ENCODE data around the gene PELO. TPM values are rescaled to one million over a fixed set of nuclear protein-coding genes. Genes with fewer than 3 reads are reported as not detected.

PELO gene, protein sequence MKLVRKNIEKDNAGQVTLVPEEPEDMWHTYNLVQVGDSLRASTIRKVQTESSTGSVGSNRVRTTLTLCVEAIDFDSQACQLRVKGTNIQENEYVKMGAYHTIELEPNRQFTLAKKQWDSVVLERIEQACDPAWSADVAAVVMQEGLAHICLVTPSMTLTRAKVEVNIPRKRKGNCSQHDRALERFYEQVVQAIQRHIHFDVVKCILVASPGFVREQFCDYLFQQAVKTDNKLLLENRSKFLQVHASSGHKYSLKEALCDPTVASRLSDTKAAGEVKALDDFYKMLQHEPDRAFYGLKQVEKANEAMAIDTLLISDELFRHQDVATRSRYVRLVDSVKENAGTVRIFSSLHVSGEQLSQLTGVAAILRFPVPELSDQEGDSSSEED
- total RNA-seq, result 26.5 and 34.9 TPM in 2 replicates

DNA sequence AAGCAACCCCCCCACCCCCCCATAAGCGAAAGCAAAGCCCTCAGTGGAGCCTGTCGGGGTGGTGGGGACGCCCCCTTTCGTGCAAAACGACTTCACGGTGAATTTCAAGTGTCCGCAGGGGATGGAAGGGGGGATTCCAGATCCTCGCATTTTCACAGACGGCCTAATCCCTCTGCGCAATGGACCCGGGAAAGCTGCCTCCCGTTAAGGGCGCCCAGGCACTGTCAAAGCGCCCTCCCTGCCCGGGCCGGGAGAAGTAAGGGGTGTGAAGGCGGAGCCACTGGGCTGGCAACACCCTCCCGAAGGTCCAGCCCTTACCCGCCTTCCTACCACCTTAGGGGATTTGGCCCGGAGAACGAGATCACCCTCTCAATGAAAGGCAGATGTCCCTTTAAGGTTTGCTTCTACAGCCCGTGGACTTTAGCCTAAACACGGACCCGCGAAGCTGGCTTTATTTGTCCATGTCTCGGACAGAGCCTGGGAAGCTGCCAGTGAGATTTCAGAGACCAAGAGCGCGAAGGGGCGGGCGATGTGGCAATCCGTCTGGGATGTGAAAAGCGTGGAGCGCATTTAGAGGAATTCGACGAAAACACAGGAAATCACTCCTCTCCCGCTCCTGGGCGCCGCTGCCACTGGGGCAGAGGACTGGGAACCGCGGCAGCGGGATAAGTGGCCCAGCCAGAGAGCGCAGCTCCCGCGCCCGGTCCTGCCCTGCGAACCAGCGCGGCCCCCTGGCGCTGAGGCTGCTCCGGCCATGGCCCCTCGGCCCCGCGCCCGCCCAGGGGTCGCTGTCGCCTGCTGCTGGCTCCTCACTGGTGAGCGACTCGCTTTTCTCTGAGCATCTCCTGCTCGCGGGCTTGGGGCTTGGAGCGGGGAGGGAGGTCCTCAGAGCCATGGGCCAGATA lies at the start of gene PELO, which contains the start of gene ITGA1:
TSS of gene PELO (plus strand) at position 317 of the 905 bp plus-strand sequence. CDS start 12,479 bp downstream, outside the sequence.
TSS of gene ITGA1 (plus strand) at position 317 of the 905 bp plus-strand sequence. CDS start at position 755, 438 bp downstream.

Other genes starting within 250 kb of the PELO start
- 1.4 and 2.3 TPM in 2 replicates for gene ITGA1, start within 50 bp of the PELO start, total RNA-seq
- gene ITGA2, start 201.4 kb downstream of the PELO start, total RNA-seq, result 21.2 and 97.1 TPM in 2 replicates